Progenitor cell of endocrine pancreas (in vitro differentiated cells): ENCODE results near the gene IGF2BP3. TPM values are rescaled to one million over a fixed set of nuclear protein-coding genes. Genes with fewer than 3 reads are reported as not detected.
A peak's percentile ranks its signal among the peaks of the same experiment; 100 is the strongest.

Source experiments
- DNase-seq: peaks from one replicate; pipeline ENCODE4 v3.0.0; 2021; ENCODE audit warnings: low spot score; ENCODE audit not compliant: unreplicated experiment
- H3K27ac Mint-ChIP-seq: 2 replicates; pipeline ENCODE4 v1.8.0; 2021; ENCODE audit warnings: mild to moderate bottlenecking, moderate library complexity, mixed read lengths
- H3K27me3 Mint-ChIP-seq: 2 replicates; pipeline ENCODE4 v1.8.0; 2021; ENCODE audit warnings: mixed read lengths
- H3K36me3 Mint-ChIP-seq: 2 replicates; pipeline ENCODE4 v1.8.0; 2022; ENCODE audit warnings: mixed read lengths; ENCODE audit not compliant: insufficient read depth
- H3K4me1 Mint-ChIP-seq: 2 replicates; pipeline ENCODE4 v1.8.0; 2021; ENCODE audit warnings: low read depth, mixed read lengths
- H3K4me3 Mint-ChIP-seq: 2 replicates; pipeline ENCODE4 v1.8.0; 2021; ENCODE audit warnings: low read depth, mild to moderate bottlenecking, moderate library complexity, mixed read lengths
- H3K9me3 Mint-ChIP-seq: 2 replicates; pipeline ENCODE4 v1.8.0; 2021; ENCODE audit warnings: low read depth, mixed read lengths
- CTCF ChIP-seq: fragments of 200-600 bp; sonication (generic); IDR thresholded peaks from one replicate; pipeline ENCODE4 v1.5.0; 2021; ENCODE audit warnings: antibody characterized with exemption, mild to moderate bottlenecking; ENCODE audit not compliant: unreplicated experiment
- total RNA-seq: library from RNA; stranded (reverse); gene quantifications from 2 replicates; pipeline ENCODE4 v1.2.1, GENCODE V29; 2021

IGF2BP3 gene
- total RNA-seq, 1 donor from 2014 or later: 96.9 TPM

- H3K27ac Mint-ChIP-seq: peak overlapping the region; percentile 98
- H3K9me3 Mint-ChIP-seq: no peaks in the 10 kb centered on the region
- TF ChIP-seq CTCF: no peak
- peaks cover 30% of the 10 kb centered on the region for H3K4me1 Mint-ChIP-seq
- H3K36me3 Mint-ChIP-seq: no peaks in the 10 kb centered on the region
- DNase-seq: peak; percentile 81
- H3K4me3 Mint-ChIP-seq: peak overlapping the region; percentile 95
- no peaks in the 10 kb centered on the region for H3K27me3 Mint-ChIP-seq
Observed at GRCh38 chr7:23471106-23471859, 992 bp upstream of the IGF2BP3 start.

- Mint-ChIP-seq H3K4me1 (peaks cover 37% of the 10 kb centered on the region), H3K36me3 (peaks cover 3% of the 10 kb centered on the region), H3K27ac (peak overlapping the region; percentile 98), H3K27me3 (no peaks in the 10 kb centered on the region), H3K4me3 (peak overlapping the region; percentile 95), H3K9me3 (no peaks in the 10 kb centered on the region)
- no peak for TF ChIP-seq CTCF
- no peak for DNase-seq
Observed at GRCh38 chr7:23469961-23470250, 385 bp downstream of the IGF2BP3 start.

GRCh38 chr7:23469150-23469960 is 936 bp downstream of the IGF2BP3 start:
- H3K27me3 Mint-ChIP-seq: no peaks in the 10 kb centered on the region
- H3K9me3 Mint-ChIP-seq: no peaks in the 10 kb centered on the region
- peaks cover 39% of the 10 kb centered on the region for H3K4me1 Mint-ChIP-seq
- H3K36me3 Mint-ChIP-seq: peaks cover 4% of the 10 kb centered on the region
- H3K27ac Mint-ChIP-seq: peak overlapping the region; percentile 98
- peak; percentile 44 for TF ChIP-seq CTCF
- peak overlapping the region; percentile 95 for H3K4me3 Mint-ChIP-seq
- DNase-seq: peak; percentile 33

- Mint-ChIP-seq H3K27me3 (no peaks in the 10 kb centered on the region), H3K4me1 (peaks cover 47% of the 10 kb centered on the region), H3K27ac (peak overlapping the region; percentile 98), H3K9me3 (no peaks in the 10 kb centered on the region), H3K4me3 (peak overlapping the region; percentile 94), H3K36me3 (peaks cover 4% of the 10 kb centered on the region)
- no peak for DNase-seq
- TF ChIP-seq CTCF: no peak
Observed at GRCh38 chr7:23468526-23469149, 1.7 kb downstream of the IGF2BP3 start.

- peak overlapping the region; percentile 98 for H3K27ac Mint-ChIP-seq
- TF ChIP-seq CTCF: no peak
- no peaks in the 10 kb centered on the region for H3K27me3 Mint-ChIP-seq
- H3K9me3 Mint-ChIP-seq: no peaks in the 10 kb centered on the region
- DNase-seq: peak; percentile 24
- peaks cover 6% of the 10 kb centered on the region for H3K36me3 Mint-ChIP-seq
- peaks cover 48% of the 10 kb centered on the region for H3K4me1 Mint-ChIP-seq
- peak overlapping the region; percentile 94 for H3K4me3 Mint-ChIP-seq
Observed at GRCh38 chr7:23467806-23468525, 2.3 kb downstream of the IGF2BP3 start.
